ENCODE measurements around the gene LRCH3. TPM values are rescaled to one million over a fixed set of nuclear protein-coding genes. Genes with fewer than 3 reads are reported as not detected.

LRCH3 gene
- total and polyA plus RNA-seq, 9 of the 15 experiments (the other 6 are each of a cell fraction or from before 2014, with no cell fraction given), result 4.6 to 75.3 (median 30.3) TPM

GRCh38 chr3:197833930-197834715 is 43.1 kb downstream of the LRCH3 start:
- H3K4me1 ChIP-seq (replicated peaks in 1 of 2; ENCODE audit: control insufficient read depth in 2 of 2, insufficient read depth in 2 of 2, low read length in 2 of 2), result no peaks in the 10 kb centered on the region
- ATAC-seq, result no peak
- H3K36me3 ChIP-seq (ENCODE audit: control insufficient read depth, insufficient read depth, low read length), result peaks cover 44% of the 10 kb centered on the region; the same call in 2 of the 3 replicates
- H3K27me3 ChIP-seq (ENCODE audit: control insufficient read depth in 2 of 2, insufficient read depth in 2 of 2, low read length in 2 of 2), result no peaks in the 10 kb centered on the region
- FAIRE-seq, result peak; percentile 29
- BruUV-seq (replicated peaks), result no TSS peak
- ChIA-PET POLR2A (no interaction called here), CTCF (ENCODE audit: low intra/inter-chr PET ratio) (no interaction called here)
- no peaks in the 10 kb centered on the region for H3K9me1 ChIP-seq (ENCODE audit: control insufficient read depth, insufficient read depth, low read length)
- no peak overlapping the region for H3K27ac ChIP-seq (ENCODE audit: extremely low read depth, low read depth, low read length)
- no peaks in the 10 kb centered on the region for H3K9me3 ChIP-seq (replicated peaks; ENCODE audit: control insufficient read depth, insufficient read depth, low read depth, low read length)
- H3K4me3 ChIP-seq, result no peak overlapping the region
- H3K4me2 ChIP-seq (ENCODE audit: insufficient read depth, low read length), result no peak overlapping the region
- H3K79me2 ChIP-seq (ENCODE audit: control insufficient read depth, insufficient read depth, low read length), result no peaks in the 10 kb centered on the region
- H3K9ac ChIP-seq (ENCODE audit: insufficient read depth in 1 of 2, low read depth in 2 of 2, low read length in 2 of 2), result no peak overlapping the region
- no peak for DNase-seq (ENCODE audit: extremely low read depth in 1 of 4, low spot score in 3 of 4)
- WGBS (ENCODE audit: insufficient coverage, low coverage, missing lambda C conversion rate), result 92% methylated on average over 8 of the region's 8 CpGs
- TF ChIP-seq NR2C1 (IDR thresholded peaks at IDR 0.05), result no peak
- TF ChIP-seq NR2C1 (tag; IDR thresholded peaks at IDR 0.05), result no peak
- TF ChIP-seq STAG1 (CRISPR knock-in tag; IDR thresholded peaks at IDR 0.05; ENCODE audit: borderline replicate concordance), result no peak
- no peak for TF ChIP-seq HDAC8 (tag; IDR thresholded peaks at IDR 0.05)
- TF ChIP-seq HIVEP1 (CRISPR knock-in tag; IDR thresholded peaks at IDR 0.05), result no peak
- no peak overlapping the region for H2AFZ ChIP-seq (ENCODE audit: low read depth, low read length)
- no peaks in the 10 kb centered on the region for H4K20me1 ChIP-seq (replicated peaks; ENCODE audit: control insufficient read depth, insufficient read depth, low read length)
- in situ Hi-C loops (cut with MboI) (no loop called here), intact Hi-C loops (cut with micrococcal nuclease) (no loop called here)

GRCh38 chr3:197835509-197835908 is 44.5 kb downstream of the LRCH3 start:
- H2AFZ ChIP-seq (ENCODE audit: low read depth, low read length), result no peak overlapping the region
- TF ChIP-seq CREB1 (IDR thresholded peaks at IDR 0.05) (no peak), CREB1 (CRISPR knock-in tag; IDR thresholded peaks at IDR 0.05) (no peak), ZNF699 (CRISPR knock-in tag; IDR thresholded peaks at IDR 0.05; ENCODE audit: insufficient replicate concordance) (no peak), FOSL1 (tag; conservative IDR thresholded peaks at IDR 0.05) (no peak), ILF3 (IDR thresholded peaks at IDR 0.05; ENCODE audit: borderline replicate concordance) (no peak), ZNF280A (IDR thresholded peaks at IDR 0.05; ENCODE audit: low read depth, partially characterized antibody) (no peak), MYNN (IDR thresholded peaks at IDR 0.05) (no peak), MYNN (CRISPR knock-in tag; IDR thresholded peaks at IDR 0.05) (no peak), ZNF511 (CRISPR knock-in tag; IDR thresholded peaks at IDR 0.05) (no peak), KLF16 (IDR thresholded peaks at IDR 0.05) (no peak), XRCC5 (IDR thresholded peaks at IDR 0.05; ENCODE audit: low read depth, low read length) (no peak), KAT8 (IDR thresholded peaks at IDR 0.05; ENCODE audit: low read depth) (no peak)

More at GRCh38 chr3:197835509-197835908, 44.5 kb downstream of the LRCH3 start:
- Histone ChIP-seq H3K9me1 (ENCODE audit: control insufficient read depth, insufficient read depth, low read length) (no peaks in the 10 kb centered on the region), H3K27me3 (ENCODE audit: control insufficient read depth in 2 of 2, insufficient read depth in 2 of 2, low read length in 2 of 2) (no peaks in the 10 kb centered on the region), H3K9ac (ENCODE audit: insufficient read depth in 1 of 2, low read depth in 2 of 2, low read length in 2 of 2) (no peak overlapping the region), H4K20me1 (replicated peaks; ENCODE audit: control insufficient read depth, insufficient read depth, low read length) (no peaks in the 10 kb centered on the region), H3K27ac (ENCODE audit: extremely low read depth, low read depth, low read length) (no peak overlapping the region), H3K36me3 (ENCODE audit: control insufficient read depth, insufficient read depth, low read length) (peaks cover 47% of the 10 kb centered on the region; the same call in 2 of the 3 replicates), H3K4me1 (replicated peaks in 1 of 2; ENCODE audit: control insufficient read depth in 2 of 2, insufficient read depth in 2 of 2, low read length in 2 of 2) (no peaks in the 10 kb centered on the region), H3K79me2 (ENCODE audit: control insufficient read depth, insufficient read depth, low read length) (no peaks in the 10 kb centered on the region), H3K4me2 (ENCODE audit: insufficient read depth, low read length) (no peak overlapping the region), H3K9me3 (replicated peaks; ENCODE audit: control insufficient read depth, insufficient read depth, low read depth, low read length) (no peaks in the 10 kb centered on the region), H3K4me3 (no peak overlapping the region)
- ChIA-PET CTCF (ENCODE audit: low intra/inter-chr PET ratio) (no interaction called here), POLR2A (no interaction called here)
- no TSS peak for BruUV-seq (replicated peaks)
- WGBS (ENCODE audit: insufficient coverage, low coverage, missing lambda C conversion rate), result 100% methylated on average over 5 of the region's 5 CpGs
- ATAC-seq (no peak), FAIRE-seq (no peak), DNase-seq (ENCODE audit: extremely low read depth in 1 of 4, low spot score in 3 of 4) (no peak)
- intact Hi-C loops (cut with micrococcal nuclease) (no loop called here), in situ Hi-C loops (cut with MboI) (no loop called here)
